ENCODE measurements around the gene SRSF4.

GRCh38 chr1:29230204-29230552 lies 48.5 kb upstream of the SRSF4 start:
- TF ChIP-seq EZH2 (IDR thresholded peaks at IDR 0.05; ENCODE audit: borderline replicate concordance) = no peak
- TF ChIP-seq CTCF (IDR thresholded peaks at IDR 0.05; ENCODE audit: poor library complexity) = no peak

All from hepatocyte (in vitro differentiated cells).